Raji (cell line): ENCODE data around the gene HNRNPH1.

ENCODE experiments used
- POLR2A ChIP-seq: IDR thresholded peaks from 2 replicates; pipeline ENCODE4 v1.6.1; 2011; ENCODE audit warnings: low read depth, low read length, control low read depth; ENCODE audit not compliant: insufficient read depth

HNRNPH1 gene

GRCh38 chr5:179613460-179614071 is 9.9 kb downstream of the HNRNPH1 start:
- no peak for TF ChIP-seq POLR2A

- no peak for TF ChIP-seq POLR2A
Observed at GRCh38 chr5:179612577-179613459, 10.7 kb downstream of the HNRNPH1 start.

DNA sequence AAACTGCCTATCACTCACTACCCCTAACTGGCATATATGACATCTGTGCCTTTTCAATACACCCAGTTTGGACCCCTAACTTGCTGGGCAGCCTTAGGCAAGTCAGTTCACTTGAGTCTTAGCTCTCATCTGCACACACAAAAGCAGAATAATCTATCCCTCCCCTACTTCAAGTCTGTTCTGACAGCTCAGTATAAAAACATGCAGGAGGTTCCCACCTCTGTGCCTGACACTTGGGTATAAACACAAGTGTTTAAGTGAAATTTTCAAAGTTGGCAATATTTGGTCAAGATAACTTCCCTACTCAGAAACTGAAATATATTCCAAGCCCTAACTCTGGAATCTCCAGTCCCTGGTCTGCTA is 12.6 kb downstream of the HNRNPH1 start:
- TF ChIP-seq POLR2A: no peak

- TF ChIP-seq POLR2A: no peak
Observed at GRCh38 chr5:179610109-179610902, 13.2 kb downstream of the HNRNPH1 start.

DNA sequence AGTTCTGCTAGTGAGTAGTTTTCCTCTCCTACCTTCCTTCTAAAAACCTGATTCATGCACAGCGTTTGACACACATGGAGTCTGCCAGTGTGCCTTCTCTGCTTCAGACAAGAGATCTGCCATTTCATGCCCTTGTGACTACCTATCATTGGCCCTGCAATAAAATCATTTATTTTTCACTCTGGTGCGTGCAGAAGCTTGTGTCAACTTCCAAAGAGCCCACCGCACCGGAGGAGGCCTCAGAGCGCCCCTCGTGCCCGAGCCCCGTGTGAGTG is 13.7 kb downstream of the HNRNPH1 start:
- TF ChIP-seq POLR2A: no peak

GRCh38 chr5:179608131-179608581 is 15.3 kb downstream of the HNRNPH1 start:
- TF ChIP-seq POLR2A: no peak

- TF ChIP-seq POLR2A: no peak
Observed at GRCh38 chr5:179607160-179607931, 16.1 kb downstream of the HNRNPH1 start.

GRCh38 chr5:179606910-179607159 is 16.6 kb downstream of the HNRNPH1 start:
- no peak for TF ChIP-seq POLR2A

- TF ChIP-seq POLR2A: no peak
Observed at GRCh38 chr5:179606071-179606909, 17.2 kb downstream of the HNRNPH1 start.

DNA sequence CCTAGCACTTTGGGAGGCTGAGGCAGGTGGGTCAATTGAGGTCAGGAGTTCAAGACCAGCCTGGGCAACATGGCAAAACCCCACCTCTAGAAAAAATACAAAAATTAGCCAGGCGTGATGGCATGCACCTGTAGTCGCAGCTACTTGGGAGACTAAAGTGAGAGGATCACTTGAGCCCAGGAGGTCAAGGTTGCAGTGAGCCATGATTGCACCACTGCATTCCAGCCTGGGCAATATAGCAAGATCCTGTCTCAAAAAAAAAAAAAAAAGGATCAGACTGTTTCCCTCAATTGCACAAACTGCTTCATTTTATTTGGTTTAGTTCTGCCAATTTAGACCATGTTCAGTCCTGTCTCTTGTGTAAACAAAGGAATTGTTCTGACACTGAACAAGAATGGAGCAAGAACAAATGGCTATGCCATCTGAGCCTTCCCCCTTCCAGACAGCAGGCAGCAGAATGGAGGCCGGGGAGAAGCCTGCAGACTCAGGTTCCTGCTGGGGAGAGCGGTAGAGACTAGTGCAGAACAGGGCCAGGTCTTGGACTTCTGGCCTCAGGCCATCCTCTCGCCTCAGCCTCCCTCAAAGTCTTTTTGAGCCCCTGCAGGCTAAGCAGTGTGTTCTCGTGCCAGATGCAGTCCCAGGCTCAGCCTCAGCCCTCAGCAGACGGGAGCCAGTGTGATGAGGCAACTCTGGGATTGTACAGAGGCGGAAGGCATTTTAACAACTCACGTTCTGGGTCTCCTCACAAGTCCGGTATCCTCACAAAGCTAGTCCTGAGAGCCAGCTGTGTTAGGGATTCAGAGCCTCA is 18.2 kb downstream of the HNRNPH1 start:
- no peak for TF ChIP-seq POLR2A

- no peak for TF ChIP-seq POLR2A
Observed at GRCh38 chr5:179603308-179603707, 20.2 kb downstream of the HNRNPH1 start.

DNA sequence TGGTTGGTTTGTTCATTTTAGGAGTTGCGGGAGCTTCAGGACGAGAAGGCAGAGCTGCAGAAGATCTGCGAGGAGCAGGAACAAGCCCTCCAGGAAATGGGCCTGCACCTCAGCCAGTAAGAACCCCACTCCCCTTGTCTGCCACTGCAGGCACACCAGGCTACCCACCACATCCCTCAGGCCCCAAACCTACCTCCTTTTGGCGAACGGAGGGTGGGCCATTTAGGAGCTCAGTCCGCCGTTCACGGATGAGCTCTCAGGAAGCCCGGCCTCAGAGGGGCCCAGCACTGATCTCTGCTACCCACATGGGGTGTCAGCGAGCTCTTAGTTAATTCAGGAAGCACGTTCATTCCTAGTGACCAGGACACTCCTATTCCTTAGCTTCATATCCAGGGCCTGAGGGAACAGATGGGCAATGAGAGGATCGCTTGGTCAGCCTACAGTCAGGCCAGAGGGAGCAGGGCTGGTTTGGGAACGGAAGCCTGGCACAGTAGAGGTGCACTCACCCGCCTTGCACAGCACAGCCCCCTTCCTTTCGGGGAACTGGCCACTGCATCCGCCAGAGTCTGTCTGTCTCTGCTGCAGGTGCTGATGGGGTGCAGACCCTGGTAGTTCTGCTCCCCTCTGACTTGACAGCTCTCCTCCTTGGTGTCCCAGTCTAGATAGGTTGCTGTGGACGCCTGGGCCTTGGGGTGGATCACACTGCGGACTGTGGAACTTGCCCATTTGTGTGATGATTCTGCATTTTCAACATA is 21.4 kb downstream of the HNRNPH1 start:
- TF ChIP-seq POLR2A: no peak

GRCh38 chr5:179599973-179600372 is 23.5 kb downstream of the HNRNPH1 start:
- TF ChIP-seq POLR2A: no peak
